ENCODE data around the gene ASAP3. TPM values are rescaled to one million over a fixed set of nuclear protein-coding genes. Genes with fewer than 3 reads are reported as not detected.

ASAP3 gene
- total and polyA plus RNA-seq, 2 of the 13 experiments (the other 11 are each of a cell fraction or from before 2014, with no cell fraction given): 32.6 to 37.0 TPM

GRCh38 chr1:23403735-23404486, 80.1 kb downstream of the ASAP3 start (continued):
- TF ChIP-seq ZNF430 (CRISPR knock-in tag; IDR thresholded peaks at IDR 0.05) (no peak), ZNF20 (CRISPR knock-in tag; IDR thresholded peaks at IDR 0.05) (no peak), SALL1 (CRISPR knock-in tag; IDR thresholded peaks at IDR 0.05) (0 out of 2 replicates have a peak, but pooled peaks have one; percentile 27), U2AF1 (optimal IDR thresholded peaks at IDR 0.05; ENCODE audit: low read depth, low read length) (no peak), ZBTB2 (CRISPR knock-in tag; IDR thresholded peaks at IDR 0.05; ENCODE audit: low read depth) (no peak), TOPORS (CRISPR knock-in tag; IDR thresholded peaks at IDR 0.05) (0 out of 2 replicates have a peak, but pooled peaks have one; percentile 25), RFX1 (IDR thresholded peaks at IDR 0.05) (no peak), TEAD3 (CRISPR knock-in tag; optimal IDR thresholded peaks at IDR 0.05; ENCODE audit: borderline replicate concordance) (peak; percentile 33), HMGA1 (CRISPR knock-in tag; conservative IDR thresholded peaks at IDR 0.05) (no peak), PHF20 (CRISPR knock-in tag; IDR thresholded peaks at IDR 0.05) (no peak), AFF4 (CRISPR knock-in tag; IDR thresholded peaks at IDR 0.05) (no peak), XRCC5 (optimal IDR thresholded peaks at IDR 0.05; ENCODE audit: low read length) (peak; percentile 85), GATAD2A (CRISPR knock-in tag; IDR thresholded peaks at IDR 0.05) (0 out of 2 replicates have a peak, but pooled peaks have one; percentile 19), ZNF558 (CRISPR knock-in tag; IDR thresholded peaks at IDR 0.05; ENCODE audit: borderline replicate concordance) (no peak), PREB (CRISPR knock-in tag; IDR thresholded peaks at IDR 0.05) (no peak), ZNF567 (CRISPR knock-in tag; IDR thresholded peaks at IDR 0.05; ENCODE audit: borderline replicate concordance) (no peak), KLF12 (CRISPR knock-in tag; IDR thresholded peaks at IDR 0.05; ENCODE audit: borderline replicate concordance) (no peak), MTA3 (CRISPR knock-in tag; IDR thresholded peaks at IDR 0.05) (no peak), NFRKB (IDR thresholded peaks at IDR 0.05) (no peak), RXRB (CRISPR knock-in tag; IDR thresholded peaks at IDR 0.05; ENCODE audit: borderline replicate concordance) (no peak), HNF4A (CRISPR knock-in tag; IDR thresholded peaks at IDR 0.05) (no peak), NR2F2 (IDR thresholded peaks at IDR 0.05; ENCODE audit: borderline replicate concordance, low read depth) (no peak), ZNF790 (CRISPR knock-in tag; IDR thresholded peaks at IDR 0.05; ENCODE audit: borderline replicate concordance) (no peak), ZNF274 (CRISPR knock-in tag; IDR thresholded peaks at IDR 0.05) (0 out of 2 replicates have a peak, but pooled peaks have one; percentile 50)

All from HepG2 (cell line).